ENCODE data around the gene HERPUD1.
"Not testable (repeated sequence)": the region's sequence is repeated elsewhere in the genome, so short reads cannot be mapped to it uniquely, and the experiment has no call there.

HERPUD1 gene

GRCh38 chr16:56911771-56912571 lies 20.0 kb upstream of the HERPUD1 start:
- peak in 8 of 14 donors; percentile 20 to 64 (median 32) for DNase-seq

GRCh38 chr16:56912746-56913708 lies 18.9 kb upstream of the HERPUD1 start:
- peak in 1 of 14 donors; percentile 3 for DNase-seq

GRCh38 chr16:56914896-56915295 lies 17.0 kb upstream of the HERPUD1 start:
- no peak for DNase-seq

GRCh38 chr16:56915336-56916119 lies 16.4 kb upstream of the HERPUD1 start:
- DNase-seq = no peak

- DNase-seq = peak in 1 of 14 donors; percentile 9
These were observed 15.2 kb upstream of the HERPUD1 start for GRCh38 chr16:56916571-56917403.

GRCh38 chr16:56918467-56919012 lies 13.4 kb upstream of the HERPUD1 start:
- DNase-seq = no peak

- DNase-seq = no peak
These were observed 12.7 kb upstream of the HERPUD1 start for GRCh38 chr16:56919099-56919800.

GRCh38 chr16:56921571-56921970 lies 10.4 kb upstream of the HERPUD1 start:
- no peak for DNase-seq

- no peak for DNase-seq
These were observed 8.4 kb upstream of the HERPUD1 start for GRCh38 chr16:56923481-56924091.

- DNase-seq = no peak
These were observed 4.5 kb upstream of the HERPUD1 start for GRCh38 chr16:56927471-56927870.

- DNase-seq = no peak
These were observed 2.3 kb upstream of the HERPUD1 start for GRCh38 chr16:56929639-56930038.

- no peak for DNase-seq
These were observed 1.3 kb upstream of the HERPUD1 start for GRCh38 chr16:56930486-56931270.

- DNase-seq = peak in 1 of 14 donors; percentile 71
These were observed 561 bp upstream of the HERPUD1 start for GRCh38 chr16:56931271-56931891.

- peak in 12 of 14 donors; percentile 24 to 84 (median 72) for DNase-seq
These were observed 1.0 kb downstream of the HERPUD1 start for GRCh38 chr16:56932721-56933619.

GRCh38 chr16:56933828-56934598 lies 2.1 kb downstream of the HERPUD1 start:
- no peak for DNase-seq

GRCh38 chr16:56934599-56935145 lies 2.7 kb downstream of the HERPUD1 start:
- DNase-seq = not testable (repeated sequence)
